H1 (cell line): Measurements from ENCODE around the gene PSMD9. TPM values are rescaled to one million over a fixed set of nuclear protein-coding genes. Genes with fewer than 3 reads are reported as not detected.

Experiments
- ATF2 ChIP-seq: IDR thresholded peaks from 2 replicates; pipeline ENCODE4 v1.6.1; 2012; ENCODE audit warnings: low read length, inconsistent platforms
- ATF3 ChIP-seq: IDR thresholded peaks from 2 replicates; pipeline ENCODE4 v1.6.1; 2011; ENCODE audit warnings: low read depth, mild to moderate bottlenecking, low read length; ENCODE audit not compliant: insufficient read depth
- BACH1 ChIP-seq: IDR thresholded peaks from 2 replicates; pipeline ENCODE4 v1.6.1; 2012; ENCODE audit warnings: low read length, improper control_type of control experiment
- CBX8 ChIP-seq: fragments of 300-800, 300-1000 bp; sonication (generic); IDR thresholded peaks from 2 replicates; pipeline ENCODE4 v1.7.1; 2016; ENCODE audit warnings: low read depth, low read length, borderline replicate concordance
- CHD2 ChIP-seq: IDR thresholded peaks from 2 replicates; pipeline ENCODE4 v1.6.1; 2012; ENCODE audit warnings: low read length, improper control_type of control experiment
- EGR1 ChIP-seq: IDR thresholded peaks from 2 replicates; pipeline ENCODE4 v1.6.1; 2011; ENCODE audit warnings: low read depth, low read length, borderline replicate concordance
- EP300 ChIP-seq, 2 experiments: IDR thresholded peaks; 1 replicate in 1 of 2; 2 replicates in 1 of 2; pipeline ENCODE4 v1.6.1; 2011 to 2012; ENCODE audit warnings: low read depth in 2 of 2, low read length in 2 of 2, mild to moderate bottlenecking in 2 of 2, borderline replicate concordance in 1 of 2, inconsistent platforms in 1 of 2, moderate library complexity in 1 of 2
- GABPA ChIP-seq: IDR thresholded peaks from 2 replicates; pipeline ENCODE4 v1.6.1; 2011; ENCODE audit warnings: mild to moderate bottlenecking, low read length, moderate library complexity, borderline replicate concordance; ENCODE audit not compliant: insufficient read depth
- GTF2F1 ChIP-seq: IDR thresholded peaks from 2 replicates; pipeline ENCODE4 v1.6.1; 2012; ENCODE audit warnings: low read depth, low read length, improper control_type of control experiment, borderline replicate concordance
- JUN ChIP-seq: IDR thresholded peaks from 2 replicates; pipeline ENCODE4 v1.6.1; 2011; ENCODE audit warnings: low read depth, mild to moderate bottlenecking, improper control_type of control experiment, low read length
- KDM5A ChIP-seq: fragments of 200-600 bp; IDR thresholded peaks from 2 replicates; pipeline ENCODE4 v1.7.1; 2012; ENCODE audit warnings: mild to moderate bottlenecking, low read length, inconsistent platforms, mixed read lengths
- MAX ChIP-seq: IDR thresholded peaks from 2 replicates; pipeline ENCODE4 v1.6.1; 2012; ENCODE audit warnings: inconsistent platforms
- NANOG ChIP-seq: IDR thresholded peaks from 2 replicates; pipeline ENCODE4 v1.6.1; 2011; ENCODE audit warnings: low read length, low read depth, mild to moderate bottlenecking, inconsistent platforms; ENCODE audit not compliant: insufficient read depth, poor library complexity, severe bottlenecking
- POLR2A ChIP-seq, 2 experiments: IDR thresholded peaks; 1 replicate in 1 of 2; 2 replicates in 1 of 2; pipeline ENCODE4 v1.6.1; 2011; ENCODE audit warnings: low read depth in 2 of 2, low read length in 2 of 2, mild to moderate bottlenecking in 2 of 2; ENCODE audit errors: control extremely low read depth in 1 of 2
- SP1 ChIP-seq: IDR thresholded peaks from 2 replicates; pipeline ENCODE4 v1.6.1; 2011; ENCODE audit warnings: low read depth, low read length
- SP2 ChIP-seq: IDR thresholded peaks from 2 replicates; pipeline ENCODE4 v1.6.1; 2012; ENCODE audit warnings: mild to moderate bottlenecking, low read length, inconsistent platforms
- SP4 ChIP-seq: IDR thresholded peaks from 2 replicates; pipeline ENCODE4 v1.6.1; 2012; ENCODE audit warnings: low read length, inconsistent platforms
- SUZ12 ChIP-seq: fragments of 200-600 bp; sonication (generic); IDR thresholded peaks from 2 replicates; pipeline ENCODE4 v1.6.1; 2012; ENCODE audit warnings: mild to moderate bottlenecking, inconsistent platforms, low read length, moderate library complexity, mixed read lengths
- USF2 ChIP-seq: IDR thresholded peaks from 2 replicates; pipeline ENCODE4 v1.6.1; 2011; ENCODE audit warnings: low read length, improper control_type of control experiment
- polyA plus RNA-seq, 7 experiments: library from polyadenylated mRNA; depleted of rRNA in 3 of 7; stranded (reverse) in 5 of 7; unstranded in 2 of 7; fragments of >200 nt in 5 of 7; fragments of 200-250 nt in 2 of 7; gene quantifications; 1 replicate in 5 of 7; 2 replicates in 1 of 7; 4 replicates in 1 of 7; pipeline versions ENCODE4 v1.2.1 to v1.2.3, GENCODE V29; 2011 to 2013; ENCODE audit warnings: missing spikeins in 2 of 7, mixed read lengths in 2 of 7
- total RNA-seq: library from RNA; stranded (reverse); fragmentation: NEBNext Ultra II Directional; extraction: Animal tissue kit (Norgen Biotek cat#: 25700); gene quantifications from 2 replicates; pipeline ENCODE4 v1.2.1, GENCODE V29; 2021

The PSMD9 gene
- total and polyA plus RNA-seq, 2 of the 8 experiments (the other 6 are each of a cell fraction or from before 2014, with no cell fraction given) = 28.8 to 36.1 TPM

- no peak for TF ChIP-seq CBX8
- no peak for TF ChIP-seq BACH1
- TF ChIP-seq EGR1 = no peak
- peak; percentile 98 for TF ChIP-seq USF2
- no peak for TF ChIP-seq SP2
- TF ChIP-seq KDM5A = no peak
- no peak for TF ChIP-seq ATF2
- peak; percentile 95 for TF ChIP-seq ATF3
- no peak for TF ChIP-seq SP1
- no peak for TF ChIP-seq SUZ12
- no peak for TF ChIP-seq GTF2F1
- no peak for TF ChIP-seq CHD2
- TF ChIP-seq JUN = no peak
- peak; percentile 98 for TF ChIP-seq MAX
- TF ChIP-seq EP300 (IDR thresholded peaks at IDR 0.05; ENCODE audit: borderline replicate concordance in 1 of 2, low read depth in 2 of 2, low read length in 2 of 2) = peak in 1 of 2 experiments; percentile 8; a peak in 1 of 3 replicates
- no peak for TF ChIP-seq SP4
- no peak for TF ChIP-seq NANOG
- TF ChIP-seq GABPA = peak; percentile 68; the same call in 1 of the 2 replicates
- TF ChIP-seq POLR2A (IDR thresholded peaks at IDR 0.05; ENCODE audit: control extremely low read depth in 1 of 2, low read depth in 2 of 2, low read length in 2 of 2) = no peak
Measured at GRCh38 chr12:121917950-121918678, 29.5 kb downstream of the PSMD9 start, which contains the start of gene CFAP251 (continued).
